Iris pigment epithelial cell (primary cell): Measurements from ENCODE around the gene WWOX.

Experiments
- DNase-seq: peaks from one replicate; pipeline ENCODE4 v3.0.0-alpha.2; 2011; ENCODE audit warnings: low read depth

The WWOX gene

DNA sequence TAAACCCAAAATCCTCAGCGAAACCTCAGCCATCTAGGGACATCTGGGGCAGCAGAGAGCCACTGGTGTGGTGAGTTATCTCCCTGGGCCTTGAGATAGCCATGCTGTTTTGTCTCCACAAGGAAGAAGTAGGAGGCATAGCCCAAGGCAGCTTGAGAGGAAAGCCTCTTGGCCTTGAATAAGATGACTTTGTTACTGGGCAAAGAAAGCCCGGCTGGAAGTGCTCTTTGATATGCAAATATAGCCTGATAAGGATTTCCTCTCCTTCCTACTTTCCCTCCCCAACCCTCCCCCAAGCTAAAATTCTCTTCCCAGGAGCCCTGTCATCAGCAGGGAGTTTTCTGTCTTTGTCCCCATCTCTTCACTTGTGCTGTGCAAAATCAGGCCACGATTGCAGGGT is 806.7 kb downstream of the WWOX start:
- DNase-seq = no peak

DNA sequence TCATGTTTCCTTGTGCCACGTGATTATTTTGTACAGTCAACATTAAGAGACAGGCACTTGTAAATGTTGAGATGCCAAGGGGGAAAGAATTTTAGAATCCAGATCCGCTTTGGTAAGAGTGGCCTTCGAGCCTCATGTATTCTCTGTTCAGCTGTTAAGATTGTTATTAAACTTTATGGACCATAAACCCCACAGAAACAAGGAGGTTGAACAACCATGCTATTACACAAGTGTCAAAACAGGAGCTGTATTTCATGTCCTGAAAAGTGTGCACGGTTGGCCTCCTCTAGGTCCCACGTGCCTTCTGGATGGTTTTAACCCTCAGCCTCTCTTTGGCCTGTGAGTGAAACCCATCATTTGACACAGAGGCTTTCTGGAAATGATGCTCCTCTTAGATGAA is 809.8 kb downstream of the WWOX start:
- DNase-seq = no peak

DNA sequence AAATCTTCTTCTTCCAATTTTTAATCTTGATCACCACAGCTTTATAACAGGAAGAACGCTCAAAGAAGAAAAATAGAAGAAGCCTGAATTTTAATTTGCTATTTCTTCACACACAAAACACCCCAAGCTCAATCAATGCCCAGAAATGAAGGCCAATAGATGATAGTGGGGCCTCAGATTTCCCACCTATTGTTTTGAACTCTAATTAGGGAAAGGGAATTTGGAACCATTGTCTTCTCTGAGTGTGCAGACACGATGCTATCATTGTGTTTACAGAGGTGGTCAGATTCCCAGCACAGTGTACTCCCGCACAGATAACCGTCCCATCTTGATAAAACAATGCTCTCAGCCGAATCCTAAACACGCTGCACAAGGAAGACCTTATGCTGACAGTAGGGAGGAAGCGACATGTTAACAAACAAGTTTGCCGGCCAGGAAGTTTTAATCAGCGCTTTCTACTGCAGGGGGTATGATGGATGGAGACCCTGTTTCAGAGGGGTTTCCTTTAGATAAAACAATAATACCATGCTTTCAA is 816.4 kb downstream of the WWOX start:
- DNase-seq = no peak

DNA sequence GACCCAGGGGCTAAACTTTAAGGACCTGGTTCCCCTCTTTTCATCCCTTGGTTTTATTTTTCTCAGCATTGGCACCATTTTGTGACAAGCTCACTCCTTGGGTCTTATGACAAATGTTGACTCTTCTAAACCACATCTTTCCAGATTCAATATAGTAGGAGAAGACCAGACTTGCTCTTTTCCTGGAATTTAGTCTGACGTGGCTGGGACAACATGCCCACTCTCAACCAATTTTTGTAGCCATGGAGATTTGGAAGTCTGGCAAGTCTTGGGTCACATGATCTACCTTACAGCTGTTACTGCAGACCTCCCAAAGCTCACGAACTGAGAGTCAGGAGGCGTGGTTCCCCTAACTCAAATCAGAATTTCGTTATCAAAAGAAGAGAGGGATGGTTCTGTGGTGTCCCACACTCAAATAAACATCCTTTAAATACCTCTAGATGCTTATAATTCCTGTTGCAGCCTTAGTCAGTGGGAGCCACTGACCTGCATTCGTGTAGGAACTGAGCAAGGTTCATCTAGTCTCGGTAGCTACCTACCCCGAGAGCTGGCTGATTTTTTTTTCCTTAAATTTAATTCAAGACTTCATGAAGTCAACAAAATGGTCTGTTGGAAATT is 817.6 kb downstream of the WWOX start:
- DNase-seq = no peak

DNA sequence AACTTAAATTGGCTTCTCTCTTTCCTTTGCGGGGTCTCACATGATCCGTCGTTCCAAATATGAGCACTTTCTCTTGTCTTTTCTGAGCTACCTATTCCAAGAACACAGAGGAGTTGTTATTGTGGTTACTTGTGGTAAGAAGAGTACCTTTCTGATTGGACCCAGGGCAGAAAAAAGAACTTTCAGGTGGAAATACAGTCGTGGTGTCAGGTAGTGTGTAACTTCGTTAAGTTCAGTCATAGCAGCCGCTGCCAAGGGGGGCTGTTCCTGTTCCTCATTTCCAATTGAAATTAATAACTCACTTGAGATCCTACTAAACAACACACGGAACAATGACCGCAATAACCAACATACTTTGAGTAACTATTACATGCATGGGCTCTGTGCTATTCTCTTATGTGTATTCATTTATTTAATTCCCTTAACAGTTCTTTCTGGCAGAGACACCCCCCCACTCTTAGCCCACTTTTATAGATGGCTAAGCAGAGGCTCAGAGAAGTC is 819.4 kb downstream of the WWOX start:
- DNase-seq = no peak

DNA sequence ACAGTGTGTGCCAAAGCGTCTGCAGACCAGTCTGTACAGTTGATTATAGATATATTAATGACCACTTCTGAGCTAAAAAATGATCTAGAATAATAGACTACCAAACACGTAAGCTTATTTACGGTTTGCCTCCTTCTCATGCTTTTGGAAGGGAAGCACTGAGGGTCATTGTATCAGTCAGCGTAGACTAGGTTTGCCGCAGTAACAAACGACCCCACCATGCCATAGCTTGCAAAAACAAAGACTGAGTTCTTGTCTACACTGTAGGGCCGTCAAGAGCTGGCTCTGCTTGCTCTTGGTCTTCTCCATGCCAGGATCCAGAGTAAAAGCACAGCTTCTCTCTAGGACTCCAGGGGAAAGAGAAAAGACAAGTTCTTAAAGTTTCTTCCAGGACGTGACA is 820.4 kb downstream of the WWOX start:
- no peak for DNase-seq

DNA sequence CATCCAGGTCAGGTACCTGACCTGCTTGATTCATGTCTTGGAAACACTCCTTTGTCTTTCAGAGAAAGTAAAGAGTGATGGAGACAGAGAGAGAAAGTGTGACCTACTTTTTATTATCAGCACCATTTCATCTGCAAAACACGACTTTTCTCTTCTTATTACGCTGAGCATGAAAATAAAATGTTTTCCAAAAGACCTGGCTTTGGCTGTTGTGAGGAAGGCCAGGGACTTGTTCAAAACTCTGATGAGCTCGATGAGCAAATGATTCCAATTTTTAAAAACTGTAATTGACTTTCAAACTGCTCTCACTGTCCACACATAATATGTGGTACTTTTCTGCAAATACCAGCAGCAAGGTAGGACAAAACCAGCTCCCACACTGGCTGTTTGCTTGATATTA is 821.2 kb downstream of the WWOX start:
- no peak for DNase-seq

DNA sequence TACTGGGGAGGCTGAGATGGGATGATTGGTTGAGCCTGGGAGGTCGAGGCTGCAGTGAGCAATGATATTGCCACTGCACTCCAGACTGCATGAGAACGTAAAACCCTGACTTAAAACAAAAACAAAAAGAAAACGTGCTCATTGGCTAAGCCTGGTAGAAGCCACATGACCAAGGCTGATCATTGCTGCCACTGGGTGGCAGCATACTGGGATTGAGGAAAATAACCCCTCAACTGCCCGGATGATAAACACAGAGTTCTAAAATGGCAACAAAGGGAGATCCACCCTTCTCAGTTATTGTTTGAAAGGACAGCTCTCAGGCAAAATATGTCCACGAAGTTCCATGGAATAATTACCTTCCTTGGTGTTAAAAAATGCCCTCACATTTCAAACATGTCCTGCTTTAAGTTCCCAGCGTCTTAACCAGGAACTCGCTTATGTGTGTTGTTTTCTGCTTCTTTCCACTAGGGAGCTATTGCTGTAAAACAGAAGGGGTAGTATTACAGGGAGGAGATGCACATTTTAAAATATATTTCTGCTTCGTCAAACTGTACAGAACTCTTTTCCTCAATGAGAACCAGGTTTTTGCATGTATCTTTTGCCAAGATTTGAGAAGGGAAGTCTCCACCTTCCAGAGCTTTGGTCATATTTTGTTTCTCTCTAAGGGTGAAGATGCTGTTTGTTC is 825.8 kb downstream of the WWOX start:
- peak; percentile 3 for DNase-seq

DNA sequence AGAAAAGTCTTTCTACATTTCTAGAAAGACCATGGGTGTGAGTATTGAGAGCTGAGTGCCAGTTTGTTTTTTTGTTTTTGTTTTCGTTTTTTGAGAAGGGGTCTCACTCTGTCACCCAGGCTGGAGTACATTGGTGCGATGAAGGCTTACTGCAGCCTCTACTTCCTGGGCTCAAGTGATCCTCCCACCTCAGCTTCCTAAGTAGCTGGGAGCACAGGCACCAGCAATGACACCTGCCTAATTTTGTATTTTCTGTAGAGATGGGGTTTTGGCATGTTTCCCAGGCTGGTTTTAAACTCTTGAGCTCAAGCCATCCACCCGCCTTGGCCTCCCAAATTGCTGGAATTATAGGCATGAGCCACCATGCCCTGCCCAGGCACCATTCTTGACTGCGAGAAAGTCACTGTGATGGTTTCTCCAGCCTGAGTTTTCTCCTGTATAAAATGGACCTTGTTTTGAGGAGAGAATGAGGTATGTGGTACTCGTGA is 827.3 kb downstream of the WWOX start:
- no peak for DNase-seq

DNA sequence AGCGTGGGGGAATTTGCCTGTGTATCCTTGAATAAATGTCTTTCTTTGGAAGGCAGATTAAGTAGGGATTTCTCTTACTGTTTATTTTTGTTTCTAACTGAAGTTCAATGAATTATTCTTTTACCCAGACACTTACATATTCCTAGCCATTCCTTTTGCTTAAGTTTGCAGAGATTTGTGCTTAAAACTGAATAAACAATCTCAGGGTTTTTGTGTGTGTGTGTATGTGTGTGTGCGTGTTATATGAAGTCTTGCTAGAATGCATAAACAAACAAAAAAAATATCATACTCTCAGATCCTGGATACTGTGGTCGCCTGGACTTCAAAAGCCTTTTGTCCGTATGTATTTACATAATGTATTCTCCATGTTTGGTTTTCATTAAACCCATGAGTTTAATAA is 828.3 kb downstream of the WWOX start:
- DNase-seq = no peak

DNA sequence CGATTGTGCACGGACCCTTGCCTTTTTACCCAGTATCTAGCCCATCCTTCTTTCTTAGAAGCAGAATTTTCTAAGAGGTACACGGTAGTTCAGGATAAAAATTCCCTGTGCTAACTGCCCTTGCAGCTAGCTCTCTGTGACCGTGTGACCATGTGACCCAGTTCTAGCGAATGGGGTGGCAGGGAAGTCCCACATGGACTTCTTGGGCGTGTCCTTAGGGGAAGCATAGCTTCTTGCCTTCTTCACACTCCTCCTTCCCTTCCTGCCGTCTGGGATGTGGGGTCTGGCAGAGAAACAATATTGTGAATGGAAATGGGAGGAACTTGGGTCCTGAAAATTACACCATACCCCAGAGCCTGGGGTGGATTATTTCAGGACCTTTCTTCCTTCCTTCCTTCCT is 830.4 kb downstream of the WWOX start:
- DNase-seq = no peak

DNA sequence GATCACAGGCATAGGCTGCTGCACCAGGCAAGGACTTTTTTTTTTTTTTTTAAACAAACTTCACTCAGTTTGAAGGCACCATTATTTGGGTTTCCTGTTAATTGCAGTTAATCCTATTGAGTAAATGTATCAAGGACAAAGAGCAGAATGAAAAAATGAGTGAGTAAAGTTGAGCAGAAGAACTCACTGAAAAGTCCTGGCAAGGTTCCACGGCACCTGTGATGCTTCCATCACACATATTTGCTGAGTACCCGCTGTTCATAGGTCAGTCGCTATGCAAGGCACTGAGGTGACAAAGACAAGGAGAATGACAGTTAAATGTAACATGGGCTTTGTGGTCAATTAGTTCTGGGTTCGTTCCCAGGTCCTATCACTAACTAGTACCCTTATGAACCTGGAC is 831.1 kb downstream of the WWOX start:
- no peak for DNase-seq

DNA sequence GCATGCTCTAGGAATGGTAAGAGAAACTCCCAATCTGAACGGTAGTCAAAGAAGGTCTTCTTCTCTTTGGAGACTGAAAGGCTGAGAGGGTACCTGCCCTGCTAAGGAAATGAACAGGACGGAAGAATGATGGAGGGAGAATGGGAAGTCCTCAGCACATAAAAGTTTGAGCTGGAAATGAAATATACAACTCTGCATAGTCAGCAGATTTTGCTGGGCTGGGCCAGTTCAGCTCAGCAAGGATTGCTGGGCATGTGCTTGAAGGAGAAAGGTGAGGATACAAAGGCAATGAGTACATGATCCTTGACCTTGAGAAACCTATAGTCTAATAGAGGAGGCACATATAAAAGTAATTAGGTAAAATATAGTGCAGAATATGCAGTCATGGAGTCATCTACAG is 831.8 kb downstream of the WWOX start:
- DNase-seq = no peak

DNA sequence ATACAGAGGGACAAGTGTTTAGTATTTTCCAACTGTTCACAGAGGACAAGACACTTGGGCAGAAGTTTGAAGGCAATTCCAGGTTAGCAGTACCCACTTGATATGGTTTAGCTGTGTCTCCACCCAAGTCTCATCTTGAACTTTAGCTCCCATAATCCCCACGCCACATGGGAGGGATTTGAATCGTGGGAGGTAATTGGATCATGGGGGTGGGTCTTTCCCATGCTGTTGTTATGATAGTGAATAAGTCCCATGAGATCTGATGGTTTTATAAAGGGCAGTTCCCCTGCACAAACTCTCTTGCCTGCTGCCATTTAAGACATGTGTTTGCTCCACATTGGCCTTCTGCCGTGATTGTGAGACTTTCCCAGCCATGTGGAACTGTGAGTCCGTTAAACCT is 832.2 kb downstream of the WWOX start:
- DNase-seq = no peak

DNA sequence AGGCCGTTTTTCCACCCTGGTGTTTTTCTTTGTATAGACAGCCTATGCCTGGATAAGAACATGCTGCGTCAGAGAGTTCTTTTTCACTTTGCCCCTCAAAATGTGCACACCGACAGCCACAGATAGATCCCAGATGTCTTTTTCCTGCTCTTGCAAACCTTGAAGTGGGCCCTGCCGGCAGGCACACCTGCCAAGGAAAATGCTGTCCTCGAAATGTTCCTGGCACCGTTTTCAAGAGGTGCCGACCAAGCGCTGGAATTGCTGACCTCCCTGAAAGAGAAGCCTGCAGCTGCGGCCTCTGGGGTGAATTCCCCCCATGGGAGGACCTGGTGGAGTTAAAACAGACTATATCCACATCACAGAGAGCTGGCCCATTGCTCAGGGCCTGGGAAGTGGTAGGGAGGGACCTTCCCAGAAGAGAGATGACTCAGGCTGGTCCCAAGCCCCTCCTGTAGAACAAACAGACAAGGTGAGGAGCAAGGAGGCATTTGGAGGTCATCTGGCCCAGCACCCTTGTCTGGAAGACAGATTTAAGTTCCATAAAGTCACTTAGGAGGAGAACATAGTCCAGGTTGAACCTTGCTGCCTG is 833.0 kb downstream of the WWOX start:
- DNase-seq = no peak

DNA sequence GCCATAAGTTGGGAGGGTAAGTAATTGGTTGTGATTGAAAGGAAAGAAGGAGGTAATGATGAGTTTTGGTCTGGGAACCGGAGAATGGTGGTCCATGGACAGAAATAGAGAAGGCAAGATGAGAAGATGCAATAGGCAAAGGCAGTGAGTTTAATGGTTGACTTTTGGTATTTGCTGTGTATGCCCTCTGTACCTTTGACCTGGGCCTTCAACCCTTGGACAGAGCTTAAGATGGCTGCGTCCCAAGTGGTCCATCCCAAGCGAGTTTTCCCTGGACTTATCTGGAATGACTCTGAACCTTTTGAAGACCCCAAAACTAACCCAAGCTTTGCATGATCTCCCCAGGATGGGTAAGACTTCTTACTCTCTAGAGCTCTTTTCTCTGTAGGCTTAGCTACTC is 836.6 kb downstream of the WWOX start:
- no peak for DNase-seq

DNA sequence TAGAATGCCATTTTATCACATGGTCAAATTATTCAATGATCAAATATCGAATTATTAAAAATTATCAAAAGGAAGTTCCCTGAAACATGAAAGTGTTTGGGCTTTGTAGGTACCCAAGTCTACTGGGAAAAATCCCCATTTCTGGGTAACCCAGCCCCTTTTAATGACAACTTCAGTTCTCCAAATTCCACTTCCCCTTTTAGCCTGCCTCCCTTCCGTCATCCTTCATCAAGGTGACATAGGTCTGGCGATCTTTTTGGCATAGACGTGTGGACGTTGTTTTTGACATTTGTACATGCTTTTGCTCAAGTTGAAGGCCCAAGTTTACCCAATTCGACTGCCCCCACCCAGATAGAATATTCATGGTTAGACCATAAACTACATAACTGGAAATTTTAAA is 840.1 kb downstream of the WWOX start:
- no peak for DNase-seq

DNA sequence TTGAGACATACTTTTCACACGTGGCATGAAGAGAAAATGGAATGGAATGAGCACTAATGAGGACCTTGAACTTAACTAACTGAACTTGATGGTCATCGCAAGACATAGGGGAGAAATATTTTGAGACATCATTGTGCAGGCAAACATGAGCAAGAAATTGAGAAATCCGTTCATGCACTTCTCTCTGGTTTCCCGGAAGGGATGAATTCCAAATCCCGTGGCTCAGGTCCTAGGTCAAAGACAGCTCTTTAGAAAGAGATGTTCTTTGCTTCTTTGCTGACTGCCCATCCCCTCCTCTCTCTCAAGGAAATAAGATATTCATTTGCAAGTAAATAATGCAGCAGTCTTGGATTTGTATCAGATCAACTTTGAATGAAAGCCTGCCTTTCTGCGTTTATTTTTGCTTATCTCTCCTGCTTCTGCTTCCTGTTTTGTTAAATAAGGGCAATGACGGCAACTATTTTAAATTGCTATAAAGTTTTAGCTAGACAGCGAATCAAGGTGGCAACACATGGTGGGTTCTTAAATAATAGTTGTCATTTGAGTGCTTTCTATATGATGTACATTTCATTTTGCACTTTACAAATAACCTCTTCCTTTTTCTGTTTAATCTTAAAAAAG is 843.3 kb downstream of the WWOX start:
- no peak for DNase-seq

DNA sequence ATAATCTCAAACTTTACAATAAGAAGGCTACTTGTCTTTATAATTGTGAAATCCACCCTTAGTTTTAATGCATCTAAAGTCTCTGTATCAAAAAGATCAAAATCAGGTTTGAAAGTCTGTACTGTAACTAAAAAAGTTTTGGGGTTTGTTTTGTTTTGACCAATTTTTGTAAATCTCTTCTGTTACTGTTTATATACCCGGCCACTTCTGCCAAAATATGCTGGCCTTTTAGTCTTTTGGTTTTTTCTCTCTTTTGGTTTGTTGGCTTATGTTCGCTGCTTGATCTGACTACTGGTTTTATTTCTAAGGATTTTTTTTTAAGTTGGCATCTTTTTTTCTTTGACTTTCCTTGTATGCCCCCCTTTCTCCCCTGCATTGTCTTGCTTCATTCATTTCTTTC is 845.9 kb downstream of the WWOX start:
- no peak for DNase-seq

DNA sequence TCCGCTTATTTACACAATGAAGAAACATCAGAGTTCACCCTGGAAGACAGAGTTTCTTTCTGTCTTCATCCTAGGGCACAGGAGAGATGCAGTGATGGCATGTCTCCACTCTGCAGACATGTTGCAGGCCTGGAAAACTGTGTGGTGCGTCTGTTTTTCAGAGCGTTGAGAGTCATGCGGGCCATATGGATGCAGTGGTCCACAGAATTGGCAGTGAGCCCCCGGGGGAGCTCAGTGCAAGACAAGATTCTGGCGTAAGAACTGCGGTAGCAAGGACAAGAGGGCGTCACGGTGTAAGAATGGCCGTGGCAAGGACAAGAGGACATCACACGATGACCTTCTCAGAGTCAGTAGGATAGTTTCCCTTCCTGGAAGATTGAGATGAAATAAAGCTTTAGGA is 847.1 kb downstream of the WWOX start:
- no peak for DNase-seq

DNA sequence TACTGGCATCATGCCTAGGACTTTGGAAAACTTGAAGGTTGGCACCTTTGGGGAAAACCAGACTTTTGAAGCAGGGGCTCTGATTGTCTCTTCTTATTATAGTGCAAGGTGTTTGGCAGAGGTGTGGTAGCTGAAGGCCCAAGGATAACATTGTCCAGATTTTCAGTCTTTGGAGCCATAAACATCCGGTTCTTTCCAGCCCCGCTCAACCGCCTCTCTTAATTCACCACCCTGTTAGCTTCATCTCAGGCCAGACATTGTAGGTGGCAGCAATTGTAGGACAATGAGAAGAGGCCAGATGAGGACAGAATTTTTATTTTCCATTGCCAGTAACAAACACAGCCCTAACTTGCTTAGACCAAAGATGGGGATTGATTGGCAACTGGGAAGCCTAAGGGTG is 851.3 kb downstream of the WWOX start:
- no peak for DNase-seq

DNA sequence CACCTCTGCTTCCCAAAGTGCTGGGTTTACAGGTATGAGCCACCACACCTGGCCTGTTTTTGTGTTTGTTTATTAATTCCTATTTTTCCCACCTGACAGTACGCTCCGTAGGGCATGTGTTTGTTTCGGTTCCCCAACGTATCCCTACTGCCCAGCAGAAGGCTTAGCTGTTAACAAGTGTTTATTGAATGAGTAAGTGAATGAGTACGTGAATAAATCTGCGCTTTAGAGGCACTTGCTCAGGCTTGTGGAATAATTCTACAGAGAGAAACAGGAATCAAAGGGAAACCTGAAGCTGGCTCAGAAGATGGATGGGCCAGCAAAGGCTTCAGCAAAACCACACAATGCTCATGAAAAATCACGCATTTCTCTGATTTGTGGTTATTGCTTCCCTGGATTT is 853.2 kb downstream of the WWOX start:
- DNase-seq = no peak

DNA sequence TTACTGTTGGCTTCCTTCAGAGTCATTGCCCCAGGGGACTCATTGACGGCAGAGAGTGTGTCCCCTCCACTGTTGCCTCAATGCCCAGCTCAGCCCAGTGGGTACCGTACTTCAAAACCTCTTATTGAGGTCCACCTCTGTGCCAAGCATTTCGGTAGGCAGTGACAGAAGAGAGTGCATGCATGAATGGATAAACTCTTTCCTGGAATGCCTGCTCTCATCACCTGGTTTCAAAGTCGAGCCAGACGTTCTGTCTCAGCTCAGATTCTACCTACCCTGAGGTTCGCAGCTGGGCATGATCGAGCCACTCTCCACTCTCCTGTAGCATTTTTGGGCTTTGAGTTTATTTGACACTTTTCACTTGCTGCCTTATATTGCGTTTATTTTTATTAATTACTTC is 854.1 kb downstream of the WWOX start:
- DNase-seq = no peak
